AML-193 (cell line): Measurements from ENCODE around the gene SLC35E2B.
A peak's percentile ranks its signal among the peaks of the same experiment; 100 is the strongest.
"Not testable (repeated sequence)": the region's sequence is repeated elsewhere in the genome, so short reads cannot be mapped to it uniquely, and the experiment has no call there.

ENCODE experiments used
- DNase-seq, 2 experiments: peaks; one replicate each; lab custom pipeline; 2025; lab: John Stamatoyannopoulos, UW

SLC35E2B gene

GRCh38 chr1:1703796-1704195, 11.2 kb upstream of the SLC35E2B start:
- DNase-seq = no peak

GRCh38 chr1:1702506-1702905, 9.9 kb upstream of the SLC35E2B start:
- not testable (repeated sequence) for DNase-seq

DNA sequence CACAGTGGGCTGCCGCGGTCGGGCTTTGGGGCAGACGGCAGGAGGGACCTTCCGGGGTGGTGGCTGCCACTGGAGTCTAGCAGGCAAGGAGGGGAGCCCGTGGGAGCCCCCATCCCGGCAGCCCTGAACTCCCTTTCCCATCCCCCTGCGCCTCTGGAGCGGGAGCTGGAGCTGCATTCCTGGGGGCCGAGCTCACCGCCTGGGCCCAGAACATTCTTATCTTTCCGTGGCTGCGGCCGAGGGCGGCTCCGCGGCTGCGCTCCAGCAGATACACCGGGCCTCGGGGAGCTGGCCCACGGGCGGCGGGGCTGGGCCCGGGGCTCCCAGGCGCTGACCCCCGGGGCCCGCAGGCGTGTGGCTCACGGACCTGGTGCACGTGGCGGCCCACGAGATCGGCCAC, 8.0 kb upstream of the SLC35E2B start:
- not testable (repeated sequence) for DNase-seq

DNA sequence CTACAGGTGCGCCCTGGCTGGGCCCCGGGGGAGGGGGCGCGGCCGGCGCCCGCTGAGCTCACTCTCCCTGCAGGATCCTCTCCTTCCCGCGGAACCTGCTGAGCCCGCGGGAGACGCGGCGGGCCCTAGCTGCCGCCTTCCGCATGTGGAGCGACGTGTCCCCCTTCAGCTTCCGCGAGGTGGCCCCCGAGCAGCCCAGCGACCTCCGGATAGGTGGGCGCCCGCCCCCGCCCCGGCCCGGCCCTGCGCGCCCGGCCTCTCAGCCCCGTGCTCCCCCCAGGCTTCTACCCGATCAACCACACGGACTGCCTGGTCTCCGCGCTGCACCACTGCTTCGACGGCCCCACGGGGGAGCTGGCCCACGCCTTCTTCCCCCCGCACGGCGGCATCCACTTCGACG, 7.5 kb upstream of the SLC35E2B start:
- not testable (repeated sequence) for DNase-seq

- DNase-seq = not testable (repeated sequence)
Measured at GRCh38 chr1:1699061-1699460, 6.5 kb upstream of the SLC35E2B start.

DNA sequence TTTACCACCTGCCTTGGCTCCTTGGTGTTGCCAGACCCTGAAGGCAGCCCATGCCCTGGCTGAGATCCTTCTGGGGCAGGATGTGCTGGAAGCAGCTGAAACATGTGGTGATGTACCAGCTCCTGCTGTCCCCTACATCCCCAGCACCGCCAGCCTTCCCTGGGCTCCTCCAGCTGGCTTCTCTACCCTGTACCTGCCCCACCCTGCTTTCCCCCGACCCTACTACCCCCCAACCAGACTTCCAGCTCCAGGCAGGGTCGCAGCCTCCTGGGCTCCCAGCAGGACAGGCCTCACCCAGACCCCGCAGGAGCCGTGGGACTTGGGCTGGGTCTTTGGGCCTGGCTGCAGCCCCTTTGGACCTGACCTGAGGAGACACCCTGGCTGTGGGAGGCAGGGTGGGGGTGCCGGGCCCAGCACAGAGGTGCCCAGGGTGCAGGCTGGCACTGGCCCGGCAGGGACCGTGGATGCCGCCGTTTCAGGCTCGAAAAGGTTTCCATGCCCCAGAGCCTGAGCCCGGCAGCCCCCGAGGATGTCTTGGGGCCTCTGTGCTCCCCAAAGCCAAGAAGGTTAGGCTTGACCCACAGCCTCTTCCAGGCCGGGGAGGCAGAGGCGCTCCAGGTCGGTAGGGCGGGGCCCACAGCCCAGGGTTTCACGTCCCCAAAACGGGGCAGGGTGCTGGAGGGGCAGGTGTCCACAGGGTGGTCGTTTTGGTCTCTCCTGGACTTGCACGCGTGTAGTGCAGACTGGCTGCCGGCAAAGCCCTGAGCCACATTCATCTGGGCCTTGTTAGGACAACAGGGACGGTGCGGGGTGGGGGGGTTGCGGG, 5.0 kb upstream of the SLC35E2B start:
- DNase-seq = not testable (repeated sequence)

GRCh38 chr1:1696431-1697357, 4.1 kb upstream of the SLC35E2B start:
- not testable (repeated sequence) for DNase-seq

DNA sequence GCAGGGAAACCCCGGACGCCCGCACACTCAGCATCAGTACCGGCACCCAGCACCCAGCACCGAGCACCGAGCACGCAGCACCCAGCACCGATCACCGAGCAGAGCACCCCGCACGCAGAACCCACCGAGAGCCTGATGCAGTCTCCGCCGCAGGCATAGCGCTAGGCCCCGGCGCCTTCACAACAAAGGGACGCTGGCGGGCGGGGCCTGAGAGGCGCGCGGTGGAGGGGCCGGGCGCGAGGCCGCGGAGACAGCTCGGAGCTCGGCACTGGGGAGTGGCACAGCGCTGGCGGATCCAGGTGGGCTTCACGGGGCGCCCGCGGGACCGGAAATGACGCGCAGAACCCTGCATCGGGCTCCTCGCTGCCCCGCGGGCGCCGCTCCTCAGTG, 276 bp downstream of the SLC35E2B start:
- DNase-seq = peak; percentile 47 to 64

GRCh38 chr1:1691443-1691842, 1.2 kb downstream of the SLC35E2B start:
- not testable (repeated sequence) for DNase-seq

- not testable (repeated sequence) for DNase-seq
Measured at GRCh38 chr1:1689526-1689925, 3.1 kb downstream of the SLC35E2B start.

- no peak for DNase-seq
Measured at GRCh38 chr1:1687846-1688245, 4.7 kb downstream of the SLC35E2B start.

GRCh38 chr1:1684031-1684681, 8.4 kb downstream of the SLC35E2B start:
- DNase-seq = no peak

- DNase-seq = no peak
Measured at GRCh38 chr1:1683104-1683905, 9.3 kb downstream of the SLC35E2B start.

- no peak for DNase-seq
Measured at GRCh38 chr1:1680912-1681273, 11.7 kb downstream of the SLC35E2B start.

DNA sequence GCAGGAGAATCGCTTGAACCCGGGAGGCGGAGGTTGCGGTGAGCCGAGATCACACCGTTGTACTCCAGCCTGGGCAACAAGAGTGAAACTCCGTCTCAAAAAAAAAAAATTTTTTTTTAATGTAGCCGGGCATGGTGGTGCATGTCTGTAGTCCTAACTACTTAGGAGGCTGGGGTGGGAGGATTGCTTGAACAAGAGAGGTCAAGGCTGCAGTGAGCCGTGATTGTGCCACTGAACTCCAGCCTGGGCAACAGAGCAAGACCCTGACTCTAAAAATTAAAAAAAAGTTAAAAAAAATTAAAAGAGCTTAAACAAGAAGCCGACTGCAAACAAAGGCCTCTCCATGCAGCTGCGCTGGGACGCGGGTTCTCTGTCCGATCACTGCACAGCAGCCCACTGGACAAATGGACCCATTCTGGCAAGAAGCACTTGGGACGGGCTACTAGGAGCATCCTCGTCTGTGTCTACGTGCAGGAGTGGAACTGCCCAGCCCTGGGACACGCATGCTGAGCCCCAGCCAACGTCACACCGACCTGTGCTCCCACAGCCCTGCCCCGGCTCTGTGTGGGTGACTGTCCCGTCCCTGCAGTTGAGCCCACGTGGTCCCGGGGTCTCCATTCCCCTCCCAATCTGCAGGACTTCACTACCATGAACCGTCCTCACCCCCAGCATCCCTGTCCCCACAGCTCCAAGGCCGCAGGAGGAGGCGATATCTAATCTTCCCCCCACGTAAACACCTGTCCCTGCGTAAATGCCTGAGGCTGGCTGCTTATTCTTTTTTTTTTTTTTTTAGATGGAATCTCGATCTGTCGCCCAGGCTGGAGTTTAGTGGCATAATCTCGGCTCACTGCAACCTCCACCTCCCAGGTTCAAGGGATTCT, 12.3 kb downstream of the SLC35E2B start:
- no peak for DNase-seq

DNA sequence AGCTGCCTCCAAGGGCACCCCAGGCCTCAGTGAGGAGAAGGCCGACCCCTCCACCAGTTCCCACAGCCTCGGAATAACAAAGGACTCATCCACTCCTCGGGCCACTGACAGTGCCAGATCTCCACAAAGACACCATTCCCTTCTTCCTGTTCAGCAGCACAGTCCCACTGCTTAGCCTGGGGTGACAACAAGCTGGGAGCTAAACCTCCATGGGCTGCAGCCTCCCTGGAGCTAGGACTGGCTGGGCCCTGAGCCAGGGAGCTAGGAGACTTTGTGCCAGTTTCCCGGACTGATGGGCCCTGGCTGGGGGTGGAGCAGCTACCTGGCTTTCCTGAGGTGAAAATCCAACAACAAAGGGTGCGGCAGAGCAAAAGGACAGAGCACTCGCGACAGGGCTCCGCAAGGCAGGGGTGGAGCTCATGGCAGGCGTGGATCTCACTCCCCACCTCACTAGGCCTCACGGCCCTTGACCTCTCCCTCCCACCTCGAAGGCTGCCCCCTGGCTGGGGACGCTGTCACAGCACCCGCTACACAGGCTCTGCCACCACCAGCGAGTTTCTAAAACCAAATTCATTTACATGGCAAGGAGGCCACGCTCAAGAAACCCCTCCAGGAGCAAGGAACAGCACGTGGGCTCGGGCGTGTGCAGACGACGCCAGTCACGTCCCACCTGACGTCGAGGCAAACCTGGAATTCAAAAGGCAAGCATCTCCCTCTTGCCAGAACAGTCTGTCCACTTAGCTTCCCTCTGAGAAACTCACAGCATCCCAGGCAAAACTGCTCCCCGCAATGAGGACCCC, 13.8 kb downstream of the SLC35E2B start:
- DNase-seq = no peak

DNA sequence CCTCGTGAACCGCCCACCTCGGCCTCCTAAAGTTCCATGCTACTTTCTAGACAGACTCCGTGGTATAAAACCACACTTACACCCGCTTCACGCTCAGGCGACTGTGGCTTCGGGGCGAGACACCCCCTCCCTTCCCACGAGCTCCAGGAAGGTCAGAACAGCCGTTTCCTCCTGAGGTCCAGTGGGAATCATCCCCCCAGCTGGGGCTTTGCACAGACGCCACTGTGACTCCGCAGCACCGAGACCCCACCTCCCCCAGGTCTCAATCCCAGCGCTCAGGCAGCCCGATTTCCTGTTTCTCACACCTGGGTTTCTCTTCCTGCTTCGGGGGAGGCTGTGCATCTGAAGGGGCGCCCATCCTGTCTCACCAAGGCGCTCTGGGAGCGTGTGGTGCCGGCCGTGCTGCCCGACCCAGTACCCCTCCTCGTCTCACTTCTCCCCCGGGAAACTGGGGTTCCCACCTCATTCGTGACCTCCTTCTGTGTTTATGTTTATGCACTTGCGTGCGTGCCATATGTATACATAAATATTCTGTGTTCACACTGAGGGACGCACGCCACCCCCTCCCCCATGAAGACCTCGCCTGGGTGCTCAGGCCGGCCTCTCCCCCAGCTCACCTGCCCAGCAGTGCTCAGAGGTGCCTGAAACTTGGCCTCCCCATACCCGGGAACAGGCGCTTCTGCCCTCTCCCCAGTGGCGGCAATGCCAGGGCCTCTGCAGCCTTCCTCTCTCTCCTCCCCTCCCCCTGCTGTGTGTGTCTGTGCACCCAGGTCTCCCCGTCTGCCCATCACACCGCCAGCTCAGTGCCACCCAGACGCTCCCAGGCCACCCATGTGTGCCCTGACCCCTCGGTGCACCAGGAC, 14.6 kb downstream of the SLC35E2B start:
- no peak for DNase-seq

DNA sequence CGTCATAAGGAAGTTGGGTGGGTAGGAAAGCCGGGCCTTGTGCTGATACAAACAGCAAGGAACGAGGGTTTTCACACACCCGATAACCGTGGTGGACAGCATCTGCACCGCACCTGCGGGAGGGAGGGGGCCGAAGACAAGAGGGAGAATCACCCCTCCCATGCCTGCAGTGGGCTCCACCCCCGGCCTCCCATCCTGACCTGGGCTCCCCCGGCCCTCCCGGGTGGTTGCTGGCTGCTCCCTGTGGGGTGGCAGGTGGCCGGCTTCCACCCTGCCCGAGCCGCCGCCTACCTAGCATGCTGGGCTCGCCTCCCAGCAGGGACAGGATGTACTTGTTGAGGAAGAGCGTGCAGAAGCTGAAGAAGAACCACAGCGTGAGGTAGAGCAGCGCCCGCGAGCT, 16.5 kb downstream of the SLC35E2B start:
- DNase-seq = not testable (repeated sequence)

- not testable (repeated sequence) for DNase-seq
Measured at GRCh38 chr1:1675218-1675617, 17.4 kb downstream of the SLC35E2B start.
